GM19438 (cell line): ENCODE data around the gene FLG.
"Not testable (repeated sequence)": the region's sequence is repeated elsewhere in the genome, so short reads cannot be mapped to it uniquely, and the experiment has no call there.

Source experiments
- ATAC-seq: cut with Tn5 transposase; IDR thresholded peaks from one replicate; pipeline ENCODE4 v1.9.1; 2021; ENCODE audit warnings: low read depth; ENCODE audit not compliant: unreplicated experiment

FLG gene

DNA sequence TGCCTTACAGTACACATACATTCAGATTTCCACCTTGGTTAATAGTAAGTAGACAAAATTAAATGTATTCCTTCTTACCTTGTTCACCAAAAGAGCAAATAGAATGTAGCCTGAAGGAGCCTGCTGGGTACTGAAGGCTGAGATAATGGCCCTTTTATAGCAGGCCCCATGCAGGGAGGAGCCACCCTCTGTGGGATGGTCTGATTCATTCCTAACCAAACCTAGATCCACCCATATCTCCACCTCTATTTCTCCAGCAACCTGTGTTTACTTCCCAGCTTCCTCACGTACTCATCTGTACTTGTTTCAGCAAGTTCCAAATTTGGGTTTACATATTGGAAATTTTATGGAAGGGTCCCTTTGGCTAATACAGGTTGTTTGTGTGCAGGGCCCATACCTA lies at the start of gene FLG:
Gene FLG, minus strand, starts transcription at position 129 of the 400 bp plus-strand sequence. CDS start 9,783 bp downstream, outside the sequence.
- no peak for ATAC-seq

DNA sequence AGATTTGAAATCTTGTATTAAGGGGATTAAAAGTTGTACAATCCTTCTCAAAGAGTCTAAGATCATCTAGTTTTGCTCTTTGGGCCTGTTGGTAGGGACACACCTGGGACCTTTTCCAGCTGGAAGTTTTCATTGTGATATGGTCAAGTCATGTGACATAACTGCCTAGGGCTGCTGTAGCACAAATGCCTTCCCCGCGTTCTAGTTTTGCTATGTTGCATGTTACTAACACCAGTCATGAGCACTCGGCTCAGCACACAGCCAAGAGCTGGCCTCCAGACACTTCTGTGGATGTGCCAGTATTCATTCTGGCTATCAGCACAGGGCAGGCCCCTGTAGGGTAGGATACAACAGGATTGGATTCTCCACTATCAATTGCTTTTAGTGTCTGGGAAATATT lies 49.4 kb upstream of the FLG start:
- no peak for ATAC-seq

DNA sequence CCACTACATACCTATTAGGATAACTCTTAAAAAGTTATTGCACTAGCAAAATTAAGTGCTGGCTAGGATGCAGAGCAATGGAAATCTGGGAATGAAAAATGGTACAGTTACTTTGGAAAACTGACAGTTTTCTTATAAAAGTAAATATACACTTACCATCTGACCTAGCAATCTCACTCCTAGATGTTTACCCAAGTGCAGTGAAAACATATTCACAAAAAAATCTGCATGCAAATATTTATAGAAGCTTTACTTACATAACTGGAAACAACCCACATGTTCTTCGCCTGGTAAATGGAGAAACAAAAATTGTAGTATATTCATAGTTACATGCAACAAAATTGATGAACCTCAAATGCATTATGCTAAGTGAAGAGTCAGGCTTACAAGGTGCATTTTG lies 47.6 kb upstream of the FLG start:
- no peak for ATAC-seq

DNA sequence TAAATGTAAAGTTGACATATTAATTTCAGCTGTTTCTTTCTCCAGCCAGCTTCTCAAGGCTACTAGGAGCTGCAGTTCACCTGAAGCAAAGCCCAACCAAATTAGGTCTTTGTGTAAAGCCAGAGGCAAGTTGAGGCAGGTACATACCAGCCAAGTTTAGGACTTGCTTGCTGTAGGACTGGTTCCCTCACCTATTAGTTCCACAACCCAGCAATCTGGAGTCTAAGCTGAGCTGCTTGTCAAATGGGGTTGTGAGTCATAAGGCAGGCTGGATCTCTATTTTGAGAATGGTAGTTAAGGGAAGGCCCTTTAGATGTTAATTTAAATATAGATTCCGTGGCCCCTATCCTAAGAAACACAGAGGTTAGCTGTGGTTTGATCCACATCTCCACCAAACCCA lies 42.4 kb upstream of the FLG start:
- ATAC-seq: no peak

DNA sequence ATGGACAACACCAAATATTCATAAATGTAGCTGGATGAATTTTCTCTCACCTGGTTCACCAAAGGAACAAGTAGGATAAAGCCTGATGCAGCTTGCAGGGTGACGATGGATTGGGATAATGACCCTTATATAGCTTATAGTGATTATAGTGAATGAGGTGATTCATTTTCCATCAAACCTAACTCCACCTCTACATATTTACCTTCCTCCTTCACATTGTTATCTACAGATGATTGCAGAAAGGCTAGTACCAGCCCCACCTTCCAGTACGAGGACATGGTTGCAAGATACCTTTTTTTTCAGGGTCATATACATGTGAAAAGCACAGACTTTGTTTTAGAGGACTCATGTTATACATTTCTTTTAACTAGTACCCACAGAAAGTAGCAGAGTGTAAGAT lies 34.9 kb upstream of the FLG start, which contains the start of gene FLG2:
Gene FLG2, minus strand, starts transcription at position 101 of the 400 bp plus-strand sequence. CDS start 1,122 bp downstream, outside the sequence.
- ATAC-seq: no peak

DNA sequence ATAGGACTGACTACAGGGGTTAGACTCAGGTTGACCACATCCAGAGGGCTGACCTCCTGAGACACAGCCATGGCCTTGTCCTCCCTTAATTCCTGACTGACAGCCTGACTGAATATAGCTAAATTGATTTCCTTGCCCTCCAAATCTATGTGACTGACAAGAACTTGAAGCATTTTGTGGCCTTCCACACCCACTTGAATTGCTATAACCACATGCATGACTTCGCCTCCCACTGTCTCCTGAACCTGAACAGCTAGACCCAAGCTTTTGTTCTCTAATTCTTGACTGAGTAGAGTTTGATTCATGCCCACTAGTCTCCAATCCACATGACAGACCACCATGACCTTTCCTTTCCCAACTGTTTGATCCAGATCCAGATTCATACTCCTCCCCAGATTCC lies 31.7 kb upstream of the FLG start:
- no peak for ATAC-seq

DNA sequence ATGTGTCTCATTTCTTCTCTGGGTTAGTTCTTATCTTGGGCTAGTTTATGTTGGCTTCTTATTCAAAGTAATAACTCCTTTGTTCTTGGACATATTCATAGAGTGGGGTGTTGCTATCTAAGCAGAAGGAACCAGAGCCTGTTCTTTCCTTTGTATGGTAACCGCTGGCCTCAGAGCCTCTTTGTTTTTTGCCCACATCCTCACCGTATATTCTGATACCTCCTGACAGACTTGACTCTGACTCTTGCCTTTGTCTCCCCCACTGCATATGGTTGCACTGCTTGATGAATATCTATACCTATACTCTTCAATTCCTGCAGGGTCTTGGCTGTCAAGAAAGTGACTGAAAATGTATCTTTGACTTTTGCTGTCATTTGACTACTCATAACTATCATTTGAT lies 24.6 kb upstream of the FLG start:
- ATAC-seq: no peak

DNA sequence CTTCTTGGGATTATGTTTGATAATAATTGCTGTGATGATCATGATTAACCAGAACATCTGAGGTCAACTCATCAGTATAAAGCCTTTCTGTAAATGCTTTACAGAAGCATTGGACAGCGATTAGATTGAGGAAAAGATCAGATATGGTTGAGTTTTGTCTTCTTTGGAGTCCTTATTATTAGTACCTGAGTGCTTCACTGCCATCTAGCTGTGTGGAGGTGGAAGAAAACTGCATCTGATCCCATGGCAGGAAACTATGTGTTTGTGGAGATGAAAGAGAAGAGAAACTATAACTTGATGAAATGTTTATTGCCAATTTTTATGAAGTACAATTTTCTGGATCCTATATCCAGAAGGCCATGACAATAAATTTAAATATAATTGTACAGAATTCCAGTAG lies 23.4 kb upstream of the FLG start:
- ATAC-seq: no peak

DNA sequence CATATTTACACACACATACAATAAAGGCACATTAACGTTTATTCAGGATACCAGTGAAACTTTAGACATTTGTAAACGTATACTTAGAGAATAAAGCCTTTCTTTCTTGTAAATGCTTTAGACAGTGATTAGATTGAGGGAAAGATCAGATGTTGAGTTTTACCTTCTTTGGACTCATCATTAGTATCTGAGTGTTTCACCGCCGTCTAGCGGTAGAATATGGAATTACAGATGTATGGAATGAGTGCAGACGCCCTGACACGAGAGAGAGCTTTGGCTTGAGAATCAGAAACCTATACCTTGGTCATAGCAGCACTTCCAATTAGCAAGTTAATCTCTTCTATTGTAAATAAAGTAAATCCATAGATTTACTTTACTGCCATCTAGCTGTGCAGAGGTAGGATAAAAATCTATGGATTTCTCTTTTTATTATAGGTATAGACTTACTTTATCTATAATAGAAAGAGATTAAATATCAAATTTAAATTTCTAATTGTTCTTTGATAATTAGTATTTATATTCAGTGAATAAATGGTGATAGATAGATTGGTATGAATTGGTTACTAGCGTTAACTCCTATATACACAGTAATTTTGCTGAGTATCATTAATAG lies 22.2 kb upstream of the FLG start:
- no peak for ATAC-seq

DNA sequence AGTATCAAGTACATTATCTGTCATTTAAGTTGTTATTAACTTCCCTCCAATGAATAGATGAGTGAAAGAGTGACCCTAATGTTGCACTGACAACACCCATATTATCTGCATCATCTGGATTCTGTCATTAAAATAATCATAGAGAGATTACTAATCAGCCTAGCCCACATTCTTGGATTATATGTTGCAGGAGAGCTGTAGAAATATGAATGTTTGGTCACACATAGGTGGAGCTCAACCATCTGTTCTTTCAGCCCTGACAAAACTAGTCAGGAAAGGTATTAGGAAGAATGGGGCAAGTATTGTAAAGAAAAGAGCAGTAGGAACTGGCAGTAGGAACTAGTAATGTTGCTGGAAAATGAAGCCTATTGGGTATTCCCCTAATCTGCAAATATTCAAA lies 19.4 kb upstream of the FLG start:
- ATAC-seq: no peak

DNA sequence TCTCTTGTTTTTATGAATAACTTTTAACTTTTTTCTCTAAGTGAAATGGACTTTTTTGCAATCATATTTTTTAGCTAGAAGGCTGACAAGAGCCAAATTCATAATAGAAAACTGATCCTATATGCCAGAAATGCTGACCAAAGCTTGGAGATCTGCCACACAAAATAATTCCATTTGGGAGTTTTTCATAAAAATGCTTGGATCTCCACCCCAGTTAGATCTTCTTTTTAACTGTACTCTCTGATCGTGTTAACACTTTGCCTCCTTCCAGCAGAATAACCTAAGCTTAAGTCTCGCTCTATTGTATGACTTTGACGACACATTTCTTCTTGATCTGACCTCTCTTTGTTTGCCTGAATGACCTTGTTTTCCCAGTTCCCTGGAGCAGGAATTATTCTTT lies 18.0 kb upstream of the FLG start:
- no peak for ATAC-seq

DNA sequence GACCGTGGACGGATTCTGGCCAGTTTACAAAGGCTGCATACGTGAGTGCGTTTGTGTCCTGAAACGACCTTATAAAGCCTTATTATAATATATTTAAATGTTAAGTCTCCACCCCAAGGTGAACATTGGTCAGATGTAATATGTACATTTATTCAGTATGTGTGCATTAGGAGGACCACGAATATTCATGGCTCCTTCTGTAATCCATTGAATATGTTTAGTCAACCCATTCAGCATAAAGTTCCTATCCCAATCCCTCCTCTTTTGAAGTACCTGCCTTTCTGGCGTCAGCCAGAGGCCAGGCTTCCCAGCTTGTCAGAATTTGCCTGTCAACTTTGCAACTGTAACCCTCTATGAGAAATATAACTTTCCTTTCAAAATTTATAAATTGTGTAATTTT lies 10.4 kb upstream of the FLG start:
- no peak for ATAC-seq

DNA sequence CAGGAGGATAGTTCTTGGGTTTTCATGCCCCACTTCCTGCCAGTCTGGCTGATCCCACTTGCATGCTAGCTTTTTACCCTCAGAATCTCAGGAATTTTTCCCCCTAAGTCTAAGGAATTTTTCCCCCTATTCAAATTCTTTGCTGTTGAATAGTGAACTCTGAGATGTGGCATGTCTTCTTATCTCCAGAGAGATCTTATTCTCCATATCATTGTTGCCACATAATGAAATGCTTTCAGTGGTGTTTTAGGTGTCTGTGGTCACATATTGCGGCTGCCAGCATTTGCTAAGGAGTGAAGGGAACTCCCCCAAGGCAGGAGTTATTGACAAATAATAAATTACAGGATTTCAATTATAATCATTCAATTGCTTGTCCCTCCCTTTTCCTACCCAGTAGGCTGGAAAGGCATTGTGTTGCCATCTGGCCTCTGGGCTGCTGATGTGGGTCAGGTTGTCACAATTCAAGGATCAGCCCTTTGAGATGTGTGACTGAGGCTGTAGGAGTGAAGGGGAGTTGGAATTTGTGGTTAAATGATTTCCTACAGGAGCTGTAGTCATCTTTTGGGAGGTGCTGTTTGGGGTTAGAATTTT lies 3.9 kb upstream of the FLG start:
- no peak for ATAC-seq

DNA sequence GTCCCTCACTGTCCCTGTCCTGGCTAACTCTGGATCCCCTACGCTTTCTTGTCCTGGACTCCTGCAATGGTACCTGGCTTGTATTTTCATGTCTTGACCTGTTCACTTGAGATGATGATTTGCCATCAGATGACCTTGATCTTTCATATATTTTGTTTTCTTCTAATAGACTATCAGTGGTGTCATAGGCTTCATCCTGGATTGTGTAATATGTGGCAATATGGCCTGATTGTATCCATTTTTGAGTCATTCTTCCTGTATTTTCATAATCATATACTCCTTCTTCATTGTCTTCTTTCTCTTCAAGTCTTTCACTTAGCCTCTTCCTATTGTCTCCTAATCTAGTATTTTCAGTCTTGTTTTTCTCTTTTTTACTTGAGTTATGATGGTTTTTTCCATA lies 11.1 kb downstream of the FLG start:
- no peak for ATAC-seq

DNA sequence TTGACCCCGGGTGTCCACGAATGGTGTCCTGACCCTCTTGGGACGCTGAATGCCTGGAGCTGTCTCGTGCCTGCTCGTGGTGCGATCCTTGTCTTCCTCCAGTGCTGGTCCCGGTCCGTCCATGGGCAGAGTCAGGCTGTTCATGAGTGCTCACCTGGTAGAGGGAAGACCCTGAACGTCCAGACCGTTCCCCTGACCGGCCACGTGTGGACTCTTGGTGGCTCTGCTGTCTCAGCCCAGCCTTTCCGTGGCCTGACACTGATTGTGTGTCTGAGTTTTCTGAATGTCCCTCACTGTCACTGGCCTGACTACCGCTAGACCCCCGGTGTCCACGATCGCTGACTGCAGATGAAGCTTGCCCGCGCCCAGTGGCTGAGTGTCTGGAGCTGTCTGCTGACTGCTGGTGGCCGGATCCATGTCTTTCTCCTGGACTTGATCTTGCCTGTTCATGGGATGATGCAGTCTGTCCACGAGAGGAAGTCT lies 11.7 kb downstream of the FLG start:
- ATAC-seq: no peak

DNA sequence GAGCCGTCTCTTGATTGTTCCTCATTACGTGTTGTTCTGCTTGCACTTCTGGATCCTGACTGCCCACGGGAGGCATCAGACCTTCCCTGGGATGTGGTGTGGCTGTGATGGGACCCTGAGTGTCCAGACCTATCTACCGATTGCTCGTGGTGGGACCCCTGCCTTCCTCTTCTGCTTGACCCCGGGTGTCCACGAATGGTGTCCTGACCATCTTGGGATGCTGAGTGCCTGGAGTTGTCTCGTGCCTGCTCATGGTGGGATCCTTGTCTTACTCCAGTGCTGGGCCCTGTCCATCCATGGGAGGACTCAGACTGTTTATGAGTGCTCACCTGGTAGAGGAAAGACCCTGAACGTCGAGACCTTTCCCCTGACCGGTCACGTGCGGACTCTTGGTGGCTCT lies 12.9 kb downstream of the FLG start:
- ATAC-seq: not testable (repeated sequence)

DNA sequence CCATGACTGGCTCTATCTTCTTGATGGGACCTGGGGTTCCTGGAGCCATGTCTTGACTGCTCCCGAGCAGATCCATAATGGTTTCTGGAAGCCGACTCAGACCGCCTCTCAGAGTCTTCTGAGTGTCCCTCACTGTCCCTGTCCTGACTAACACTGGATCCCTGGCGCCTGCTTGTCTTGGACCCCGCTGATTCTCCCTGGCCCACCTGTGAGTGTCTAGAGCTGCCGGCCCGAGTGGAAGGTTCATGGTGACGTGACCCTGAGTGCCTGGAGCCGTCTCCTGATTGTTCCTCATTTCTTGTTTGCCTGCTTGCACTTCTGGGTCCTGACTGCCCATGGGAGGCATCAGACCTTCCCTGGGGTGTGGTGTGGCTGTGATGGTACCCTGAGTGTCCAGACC lies 15.1 kb downstream of the FLG start:
- no peak for ATAC-seq

DNA sequence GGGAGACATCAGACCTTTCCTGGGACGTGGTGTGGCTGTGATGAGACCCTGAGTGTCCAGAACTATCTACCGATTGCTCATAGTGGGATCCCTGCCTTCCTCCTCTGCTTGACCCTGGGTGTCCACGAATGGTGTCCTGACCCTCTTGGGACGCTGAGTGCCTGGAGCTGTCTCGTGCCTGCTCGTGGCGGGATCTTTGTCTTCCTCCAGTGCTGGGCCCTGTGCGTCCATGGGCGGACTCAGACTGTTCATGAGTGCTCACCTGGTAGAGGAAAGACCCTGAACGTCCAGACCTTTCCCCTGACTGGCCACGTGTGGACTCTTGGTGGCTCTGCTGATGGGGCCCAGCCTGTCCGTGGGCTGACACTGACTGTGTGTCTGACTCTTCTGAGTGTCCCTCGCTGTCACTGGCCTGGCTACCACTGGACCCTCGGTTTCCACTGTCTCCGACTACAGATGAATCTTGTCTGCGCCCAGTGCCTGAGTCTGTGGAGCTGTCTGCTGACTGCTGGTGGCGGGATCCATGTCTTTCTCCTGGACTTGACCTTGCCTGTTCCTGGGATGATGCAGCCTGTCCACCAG lies 15.6 kb downstream of the FLG start:
- not testable (repeated sequence) for ATAC-seq

DNA sequence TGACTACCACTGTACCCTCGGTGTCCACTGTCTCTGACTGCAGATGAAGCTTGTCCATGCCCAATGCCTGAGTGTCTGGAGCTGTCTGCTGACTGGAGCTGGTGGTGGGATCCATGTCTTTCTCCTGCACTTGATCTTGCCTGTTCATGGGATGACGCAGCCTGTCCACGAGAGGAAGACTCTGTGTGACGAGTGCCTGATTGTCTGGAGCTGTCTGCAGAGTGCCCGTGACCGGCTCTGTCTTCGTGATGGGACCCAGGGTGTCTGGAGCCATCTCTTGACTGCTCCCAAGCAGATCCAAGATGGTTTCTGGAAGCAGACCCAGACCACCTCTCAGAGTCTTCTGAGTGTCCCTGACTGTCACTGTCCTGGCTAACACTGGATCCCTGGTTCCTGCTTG lies 16.3 kb downstream of the FLG start:
- not testable (repeated sequence) for ATAC-seq

DNA sequence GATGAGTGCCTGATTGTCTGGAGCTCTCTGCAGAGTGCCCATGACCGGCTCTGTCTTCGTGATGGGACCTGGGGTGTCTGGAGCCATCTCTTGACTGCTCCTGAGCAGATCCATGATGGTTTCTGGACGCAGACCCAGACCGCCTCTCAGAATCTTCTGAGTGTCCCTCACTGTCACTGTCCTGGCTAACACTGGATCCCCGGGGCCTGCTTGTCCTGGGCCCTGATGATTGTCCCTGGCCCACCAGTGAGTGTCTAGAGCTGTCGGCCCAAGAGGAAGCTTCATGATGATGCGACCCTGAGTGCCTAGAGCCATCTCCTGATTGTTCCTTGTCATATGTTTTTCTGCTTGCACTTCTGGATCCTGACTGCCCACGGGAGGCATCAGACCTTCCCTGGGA lies 17.1 kb downstream of the FLG start:
- not testable (repeated sequence) for ATAC-seq

DNA sequence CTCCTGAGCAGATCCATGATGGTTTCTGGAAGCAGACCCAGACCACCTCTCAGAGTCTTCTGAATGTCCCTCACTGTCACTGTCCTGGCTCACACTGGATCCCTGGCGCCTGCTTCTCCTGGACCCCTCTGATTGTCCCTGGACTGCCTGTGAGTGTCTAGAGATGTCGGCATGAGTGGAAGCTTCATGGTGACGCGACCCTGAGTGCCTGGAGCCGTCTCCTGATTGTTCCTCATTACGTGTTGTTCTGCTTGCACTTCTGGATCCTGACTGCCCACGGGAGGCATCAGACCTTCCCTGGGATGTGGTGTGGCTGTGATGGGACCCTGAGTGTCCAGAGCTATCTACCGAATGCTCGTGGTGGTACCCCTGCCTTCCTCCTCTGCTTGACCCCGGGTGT lies 18.9 kb downstream of the FLG start:
- ATAC-seq: not testable (repeated sequence)

DNA sequence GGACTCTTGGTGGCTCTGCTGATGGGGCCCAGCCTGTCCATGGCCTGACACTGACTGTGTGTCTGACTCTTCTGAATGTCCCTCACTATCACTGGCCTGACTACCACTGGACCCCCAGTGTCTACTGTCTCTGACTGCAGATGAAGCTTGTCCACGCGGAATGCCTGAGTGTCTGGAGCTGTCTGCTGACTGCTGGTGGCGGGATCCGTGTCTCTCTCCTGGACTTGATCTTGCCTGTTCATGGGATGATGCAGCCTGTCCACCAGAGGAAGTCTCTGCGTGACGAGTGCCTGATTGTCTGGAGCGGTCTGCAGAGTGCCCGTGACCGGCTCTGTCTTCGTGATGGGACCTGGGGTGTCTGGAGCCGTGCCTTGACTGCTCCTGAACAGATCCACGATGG lies 20.3 kb downstream of the FLG start:
- not testable (repeated sequence) for ATAC-seq
